ENCODE data around the gene MMP8.

GRCh38 chr11:102703826-102704493, 20.8 kb downstream of the MMP8 start:
- TF ChIP-seq CTCF (conservative IDR thresholded peaks at IDR 0.05; ENCODE audit: low read length) (no peak), EZH2phosphoT487 (IDR thresholded peaks at IDR 0.05; ENCODE audit: borderline replicate concordance, low read depth, low read length) (no peak)

Measured in OCI-LY7 (cell line).